Type B pancreatic cell (in vitro differentiated cells): ENCODE data around the gene LCMT2. TPM values are rescaled to one million over a fixed set of nuclear protein-coding genes. Genes with fewer than 3 reads are reported as not detected.

Experiments used
- DNase-seq: peaks from one replicate; pipeline ENCODE4 v3.0.0; 2021; ENCODE audit warnings: mixed read lengths; ENCODE audit not compliant: unreplicated experiment; ENCODE audit errors: extremely low spot score
- H3K27ac Mint-ChIP-seq: 2 replicates; pipeline ENCODE4 v1.8.0; 2021; ENCODE audit warnings: mild to moderate bottlenecking, mixed read lengths
- H3K27me3 Mint-ChIP-seq: 2 replicates; pipeline ENCODE4 v1.8.0; 2021; ENCODE audit warnings: mixed read lengths
- H3K36me3 Mint-ChIP-seq: 2 replicates; pipeline ENCODE4 v1.8.0; 2021; ENCODE audit warnings: mixed read lengths
- H3K4me1 Mint-ChIP-seq: one replicate; pipeline ENCODE4 v1.8.0; 2021; ENCODE audit warnings: mixed read lengths; ENCODE audit not compliant: unreplicated experiment
- H3K4me3 Mint-ChIP-seq: 2 replicates; pipeline ENCODE4 v1.8.0; 2021; ENCODE audit warnings: mild to moderate bottlenecking, mixed read lengths
- H3K9me3 Mint-ChIP-seq: 2 replicates; pipeline ENCODE4 v1.8.0; 2021; ENCODE audit warnings: mixed read lengths
- total RNA-seq: library from RNA; stranded (reverse); gene quantifications from 2 replicates; pipeline ENCODE4 v1.2.1, GENCODE V29; 2021; ENCODE audit warnings: low replicate concordance
- TF ChIP-seq, protein P1 (sequence below): fragments of 200-600 bp; sonication (generic); conservative IDR thresholded peaks from 2 replicates; pipeline ENCODE4 v1.5.0; 2021; ENCODE audit warnings: antibody characterized with exemption, mild to moderate bottlenecking

Gene LCMT2
- total RNA-seq, 1 donor from 2014 or later, result 13.7 TPM

DNA sequence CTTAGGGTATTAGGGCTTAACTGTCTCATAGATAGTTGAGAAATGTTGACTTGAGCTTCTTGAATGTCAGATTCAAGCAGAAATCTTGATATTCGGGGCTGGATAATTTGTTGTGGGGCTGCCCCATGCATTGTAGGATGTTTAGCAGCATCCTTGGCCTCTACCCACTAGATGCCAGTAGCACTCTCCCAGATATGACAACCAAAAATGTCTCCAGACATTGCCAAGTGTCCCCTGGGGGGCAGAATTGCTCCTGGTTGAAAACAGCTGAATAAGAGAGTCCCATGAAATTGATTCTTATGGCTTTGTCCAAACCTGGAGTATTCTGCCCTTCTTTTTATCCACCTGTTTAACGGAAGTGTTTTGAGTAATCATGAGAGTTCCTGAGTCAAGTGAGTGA, 15.9 kb upstream of the LCMT2 start:
- no peak overlapping the region for H3K27ac Mint-ChIP-seq
- DNase-seq, result no peak
- no peaks in the 10 kb centered on the region for H3K27me3 Mint-ChIP-seq
- no peaks in the 10 kb centered on the region for H3K4me1 Mint-ChIP-seq
- H3K4me3 Mint-ChIP-seq, result no peak overlapping the region
- H3K36me3 Mint-ChIP-seq, result peaks cover 15% of the 10 kb centered on the region
- TF ChIP-seq, protein P1, sequence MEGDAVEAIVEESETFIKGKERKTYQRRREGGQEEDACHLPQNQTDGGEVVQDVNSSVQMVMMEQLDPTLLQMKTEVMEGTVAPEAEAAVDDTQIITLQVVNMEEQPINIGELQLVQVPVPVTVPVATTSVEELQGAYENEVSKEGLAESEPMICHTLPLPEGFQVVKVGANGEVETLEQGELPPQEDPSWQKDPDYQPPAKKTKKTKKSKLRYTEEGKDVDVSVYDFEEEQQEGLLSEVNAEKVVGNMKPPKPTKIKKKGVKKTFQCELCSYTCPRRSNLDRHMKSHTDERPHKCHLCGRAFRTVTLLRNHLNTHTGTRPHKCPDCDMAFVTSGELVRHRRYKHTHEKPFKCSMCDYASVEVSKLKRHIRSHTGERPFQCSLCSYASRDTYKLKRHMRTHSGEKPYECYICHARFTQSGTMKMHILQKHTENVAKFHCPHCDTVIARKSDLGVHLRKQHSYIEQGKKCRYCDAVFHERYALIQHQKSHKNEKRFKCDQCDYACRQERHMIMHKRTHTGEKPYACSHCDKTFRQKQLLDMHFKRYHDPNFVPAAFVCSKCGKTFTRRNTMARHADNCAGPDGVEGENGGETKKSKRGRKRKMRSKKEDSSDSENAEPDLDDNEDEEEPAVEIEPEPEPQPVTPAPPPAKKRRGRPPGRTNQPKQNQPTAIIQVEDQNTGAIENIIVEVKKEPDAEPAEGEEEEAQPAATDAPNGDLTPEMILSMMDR, result no peak
- no peaks in the 10 kb centered on the region for H3K9me3 Mint-ChIP-seq

DNA sequence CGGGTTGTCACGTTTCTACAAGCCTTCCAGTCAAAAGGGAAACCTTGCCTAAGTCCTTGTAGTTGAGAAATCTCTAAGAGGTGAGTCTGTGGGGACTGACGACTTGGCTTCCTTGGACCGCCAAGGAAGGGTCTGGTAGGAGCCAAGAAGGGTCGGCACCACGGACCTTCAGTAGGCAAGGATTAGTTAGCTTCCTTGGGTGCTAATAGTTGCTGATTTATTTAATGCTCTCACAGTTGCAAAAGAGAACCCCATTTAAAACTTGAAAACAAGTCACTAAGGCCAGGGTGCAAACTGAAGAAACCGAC, 361 bp upstream of the LCMT2 start:
- TF ChIP-seq, protein P1, result no peak
- Mint-ChIP-seq H3K9me3 (no peaks in the 10 kb centered on the region), H3K36me3 (peaks cover 16% of the 10 kb centered on the region), H3K4me3 (peak overlapping the region; percentile 97), H3K4me1 (peaks cover 18% of the 10 kb centered on the region), H3K27me3 (peaks cover under 1% of the 10 kb centered on the region), H3K27ac (peak overlapping the region; percentile 98)
- no peak for DNase-seq

DNA sequence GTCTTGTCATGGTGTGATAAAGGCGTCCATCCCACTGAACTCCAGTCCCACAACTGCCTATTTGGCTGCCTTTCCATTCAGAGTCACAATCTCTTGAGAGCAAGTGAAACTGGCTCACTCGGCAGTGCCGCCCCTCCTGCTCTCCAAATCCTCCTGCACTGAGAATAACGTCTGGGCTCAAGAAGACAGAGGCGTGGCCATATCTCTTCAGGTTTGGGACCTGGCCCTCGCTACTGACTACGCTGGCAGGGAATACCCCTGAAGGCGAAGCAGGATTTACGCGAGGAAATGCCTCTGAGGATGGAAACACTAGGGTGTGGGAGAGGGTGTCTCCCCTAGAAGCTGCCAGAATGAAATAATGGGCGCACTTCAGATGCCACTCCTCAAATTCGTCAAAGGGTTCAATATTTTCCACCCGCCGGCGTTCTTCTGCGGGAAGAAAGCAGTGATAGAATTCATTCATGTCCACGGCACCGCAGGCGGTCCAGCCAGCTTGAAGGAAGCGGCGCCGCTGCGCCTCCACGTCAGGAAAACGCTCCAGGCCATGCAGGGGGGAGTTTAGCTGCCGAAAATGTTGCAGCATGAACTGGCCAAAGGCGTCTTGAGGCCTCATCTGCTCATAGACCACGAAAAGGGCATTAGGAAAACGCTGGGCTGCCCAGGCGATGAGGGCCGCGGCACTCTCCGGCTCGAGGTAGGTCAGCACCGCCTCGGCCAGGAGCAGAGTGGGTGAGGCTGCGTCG, 985 bp downstream of the LCMT2 start:
- Mint-ChIP-seq H3K4me3 (peak overlapping the region; percentile 97), H3K36me3 (peaks cover 12% of the 10 kb centered on the region), H3K4me1 (peaks cover 18% of the 10 kb centered on the region), H3K27me3 (peaks cover 3% of the 10 kb centered on the region), H3K27ac (peak overlapping the region; percentile 98), H3K9me3 (no peaks in the 10 kb centered on the region)
- TF ChIP-seq, protein P1, result no peak
- no peak for DNase-seq

DNA sequence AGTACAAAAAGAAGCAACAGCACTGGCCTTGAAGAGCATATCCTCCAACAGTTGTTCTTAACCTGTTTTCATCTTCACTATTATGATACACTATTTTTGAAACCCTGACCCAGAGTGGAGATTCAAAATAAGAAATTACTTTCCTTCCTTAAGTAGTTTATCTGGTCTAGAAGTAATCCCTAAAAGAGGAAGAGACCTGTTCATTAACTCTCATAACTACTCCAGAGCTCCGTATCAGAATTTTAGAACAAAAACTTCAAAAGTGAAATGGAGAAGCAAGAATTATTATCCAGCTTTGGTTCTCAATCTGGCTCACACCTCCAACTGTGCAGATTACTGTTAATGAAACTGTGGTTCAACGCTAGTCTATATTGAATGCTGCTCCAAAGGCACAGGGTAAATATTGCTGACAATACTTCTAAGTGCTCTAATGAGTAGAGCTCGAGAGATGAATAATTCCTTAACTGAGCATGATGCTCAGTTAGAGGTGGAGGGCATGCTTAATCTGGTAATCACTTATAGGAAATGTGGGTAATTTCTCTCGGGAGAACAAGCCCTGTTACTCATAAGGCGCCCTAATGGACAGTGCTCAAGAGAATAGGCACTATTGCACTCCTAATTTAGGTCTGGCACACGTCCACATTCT, 5.2 kb downstream of the LCMT2 start:
- Mint-ChIP-seq H3K27ac (no peak overlapping the region), H3K36me3 (peaks cover 4% of the 10 kb centered on the region), H3K27me3 (peaks cover 28% of the 10 kb centered on the region), H3K4me3 (no peak overlapping the region), H3K9me3 (no peaks in the 10 kb centered on the region), H3K4me1 (peaks cover 6% of the 10 kb centered on the region)
- no peak for DNase-seq
- TF ChIP-seq, protein P1, result no peak

DNA sequence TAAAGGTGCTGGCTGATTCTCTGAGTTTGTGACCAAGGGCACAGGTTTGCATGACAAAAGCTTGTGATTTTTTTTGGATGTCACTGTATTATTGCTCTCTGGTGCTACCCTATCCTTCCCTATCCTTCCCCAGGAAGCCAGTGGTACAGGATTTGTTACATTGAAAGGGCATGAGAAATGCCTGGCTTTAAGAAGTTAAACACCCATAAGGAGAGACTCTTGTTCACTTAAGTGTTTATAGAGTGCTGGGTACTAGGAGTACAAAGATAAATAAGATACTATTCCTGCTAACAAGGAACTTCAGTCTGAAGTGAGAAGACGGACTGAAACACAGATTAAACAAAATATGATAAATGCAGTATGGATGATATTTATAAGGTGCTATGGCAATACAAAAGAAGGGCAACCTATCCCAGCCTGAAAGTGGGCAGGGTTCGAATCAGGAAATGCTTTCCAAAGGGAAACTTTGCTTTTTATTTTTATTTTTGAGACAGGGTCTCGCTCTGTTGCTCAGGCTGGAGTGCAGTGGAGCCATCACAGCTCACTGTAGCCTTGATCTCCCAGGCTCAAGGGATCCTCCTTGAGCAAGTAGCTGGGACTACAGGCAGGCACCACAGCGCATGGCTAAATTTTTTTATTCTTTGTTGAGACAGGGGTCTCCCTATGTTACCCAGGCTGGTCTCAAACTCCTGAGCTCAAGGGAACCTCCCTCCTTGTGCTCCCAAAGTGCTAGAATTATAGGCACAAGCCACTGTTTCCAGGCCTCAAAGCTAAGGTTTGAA, 11.2 kb downstream of the LCMT2 start:
- Mint-ChIP-seq H3K27me3 (peaks cover 54% of the 10 kb centered on the region), H3K4me3 (no peak overlapping the region), H3K9me3 (no peaks in the 10 kb centered on the region), H3K27ac (no peak overlapping the region), H3K36me3 (no peaks in the 10 kb centered on the region), H3K4me1 (no peaks in the 10 kb centered on the region)
- no peak for DNase-seq
- TF ChIP-seq, protein P1, result no peak
